Neutrophil (primary cell): ENCODE results near the gene RHBDD1.

Experiments used
- H3K27ac ChIP-seq: fragments of 200-600 bp; sonication (generic); 2 replicates; pipeline ENCODE4 v1.5.1; 2016; ENCODE audit warnings: mild to moderate bottlenecking, moderate library complexity
- H3K27me3 ChIP-seq: fragments of 200-600 bp; sonication (generic); 2 replicates; pipeline ENCODE4 v1.6.0; 2016; ENCODE audit warnings: mild to moderate bottlenecking
- H3K36me3 ChIP-seq: fragments of 200-600 bp; sonication (generic); 2 replicates; pipeline ENCODE4 v1.5.1; 2017
- H3K4me1 ChIP-seq, 2 experiments: fragments of 200-600 bp in 1 of 2; sonication (generic) in 1 of 2; 1 replicate in 1 of 2; 2 replicates in 1 of 2; pipeline versions ENCODE4 v1.5.1 to v1.6.1; 2013 to 2016; ENCODE audit warnings: low read depth in 1 of 2, low read length in 1 of 2, mild to moderate bottlenecking in 1 of 2, moderate library complexity in 1 of 2; ENCODE audit not compliant: control insufficient read depth in 1 of 2, insufficient read depth in 1 of 2
- H3K4me3 ChIP-seq, 2 experiments: fragments of 200-600 bp in 1 of 2; sonication (generic) in 1 of 2; 1 replicate in 1 of 2; 2 replicates in 1 of 2; pipeline ENCODE4 v1.5.1; 2013 to 2016; ENCODE audit warnings: low read depth in 1 of 2, low read length in 1 of 2, mild to moderate bottlenecking in 1 of 2, moderate library complexity in 1 of 2
- H3K9me3 ChIP-seq: fragments of 200-600 bp; sonication (generic); 2 replicates; pipeline ENCODE4 v1.5.1; 2016
- TF ChIP-seq, protein P1 (sequence below): fragments of 200-600 bp; sonication (generic); IDR thresholded peaks from 2 replicates; pipeline ENCODE4 v1.5.1; 2016; ENCODE audit warnings: antibody characterized with exemption

Gene RHBDD1

DNA sequence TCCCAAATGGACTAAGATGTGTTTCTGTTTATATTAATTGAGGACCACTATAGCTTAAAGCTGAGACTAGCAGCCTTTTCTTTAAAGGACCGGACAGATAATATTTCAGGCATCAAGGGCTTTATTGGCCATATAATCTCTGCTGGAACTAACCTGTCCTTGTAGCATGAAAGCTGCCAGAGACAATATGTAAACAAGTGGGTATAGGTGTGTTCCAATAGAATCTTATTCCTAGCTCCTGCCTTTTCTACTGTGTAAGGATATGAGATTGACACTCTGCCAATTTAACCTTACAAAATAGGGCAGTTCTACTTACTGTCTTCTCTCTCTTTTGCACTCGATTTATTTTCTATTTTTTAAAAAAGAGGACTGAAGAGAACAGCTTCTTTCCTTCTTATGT is 74.0 kb downstream of the RHBDD1 start:
- TF ChIP-seq, protein P1, sequence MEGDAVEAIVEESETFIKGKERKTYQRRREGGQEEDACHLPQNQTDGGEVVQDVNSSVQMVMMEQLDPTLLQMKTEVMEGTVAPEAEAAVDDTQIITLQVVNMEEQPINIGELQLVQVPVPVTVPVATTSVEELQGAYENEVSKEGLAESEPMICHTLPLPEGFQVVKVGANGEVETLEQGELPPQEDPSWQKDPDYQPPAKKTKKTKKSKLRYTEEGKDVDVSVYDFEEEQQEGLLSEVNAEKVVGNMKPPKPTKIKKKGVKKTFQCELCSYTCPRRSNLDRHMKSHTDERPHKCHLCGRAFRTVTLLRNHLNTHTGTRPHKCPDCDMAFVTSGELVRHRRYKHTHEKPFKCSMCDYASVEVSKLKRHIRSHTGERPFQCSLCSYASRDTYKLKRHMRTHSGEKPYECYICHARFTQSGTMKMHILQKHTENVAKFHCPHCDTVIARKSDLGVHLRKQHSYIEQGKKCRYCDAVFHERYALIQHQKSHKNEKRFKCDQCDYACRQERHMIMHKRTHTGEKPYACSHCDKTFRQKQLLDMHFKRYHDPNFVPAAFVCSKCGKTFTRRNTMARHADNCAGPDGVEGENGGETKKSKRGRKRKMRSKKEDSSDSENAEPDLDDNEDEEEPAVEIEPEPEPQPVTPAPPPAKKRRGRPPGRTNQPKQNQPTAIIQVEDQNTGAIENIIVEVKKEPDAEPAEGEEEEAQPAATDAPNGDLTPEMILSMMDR, result no peak
- H3K27me3 ChIP-seq, result no peaks in the 10 kb centered on the region
- H3K36me3 ChIP-seq, result no peaks in the 10 kb centered on the region
- no peaks in the 10 kb centered on the region for H3K9me3 ChIP-seq
- no peak overlapping the region for H3K4me3 ChIP-seq
- H3K27ac ChIP-seq, result no peak overlapping the region
- H3K4me1 ChIP-seq, result no peaks in the 10 kb centered on the region

DNA sequence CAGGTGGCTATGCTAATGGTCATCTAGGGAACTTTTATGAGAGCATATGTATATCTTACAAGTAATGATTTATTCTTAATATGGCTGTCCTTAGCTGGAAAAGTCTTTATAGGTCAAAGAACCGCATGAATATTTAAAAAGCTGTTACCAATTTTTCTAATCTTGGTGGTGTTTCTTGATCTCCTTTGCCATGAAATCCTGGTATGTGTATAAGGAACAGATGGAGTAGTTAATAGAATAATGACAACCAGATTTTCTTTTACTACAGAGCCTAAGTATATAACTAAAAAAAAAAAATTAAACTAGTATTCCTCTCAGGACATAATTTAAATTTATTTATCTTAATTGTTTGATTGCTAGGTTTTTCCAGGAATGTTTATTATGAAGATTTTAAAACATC is 74.5 kb downstream of the RHBDD1 start:
- TF ChIP-seq, protein P1, result no peak
- Histone ChIP-seq H3K36me3 (no peaks in the 10 kb centered on the region), H3K9me3 (no peaks in the 10 kb centered on the region), H3K4me3 (no peak overlapping the region), H3K27ac (no peak overlapping the region), H3K4me1 (no peaks in the 10 kb centered on the region), H3K27me3 (no peaks in the 10 kb centered on the region)

DNA sequence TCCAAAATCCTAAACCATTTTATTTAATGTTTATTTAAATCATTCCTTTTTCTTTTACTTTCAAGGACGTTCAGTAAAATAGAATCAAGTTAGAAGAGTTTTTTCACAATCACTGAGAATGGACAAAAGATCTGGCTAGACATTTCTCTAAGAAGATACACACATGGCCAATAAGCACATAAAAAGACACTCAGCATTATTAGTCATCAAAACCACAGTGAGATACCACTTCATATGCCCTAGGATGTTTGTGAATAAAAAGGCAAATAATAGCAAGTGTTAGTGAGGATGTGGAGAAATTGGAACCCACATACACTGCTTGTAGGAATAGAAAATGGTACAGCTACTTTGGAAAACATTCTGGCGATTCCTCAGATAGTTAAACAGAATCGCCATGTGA is 76.1 kb downstream of the RHBDD1 start:
- TF ChIP-seq, protein P1, result no peak
- H3K27me3 ChIP-seq, result no peaks in the 10 kb centered on the region
- no peaks in the 10 kb centered on the region for H3K4me1 ChIP-seq
- no peaks in the 10 kb centered on the region for H3K36me3 ChIP-seq
- H3K9me3 ChIP-seq, result no peaks in the 10 kb centered on the region
- H3K4me3 ChIP-seq, result no peak overlapping the region
- no peak overlapping the region for H3K27ac ChIP-seq

DNA sequence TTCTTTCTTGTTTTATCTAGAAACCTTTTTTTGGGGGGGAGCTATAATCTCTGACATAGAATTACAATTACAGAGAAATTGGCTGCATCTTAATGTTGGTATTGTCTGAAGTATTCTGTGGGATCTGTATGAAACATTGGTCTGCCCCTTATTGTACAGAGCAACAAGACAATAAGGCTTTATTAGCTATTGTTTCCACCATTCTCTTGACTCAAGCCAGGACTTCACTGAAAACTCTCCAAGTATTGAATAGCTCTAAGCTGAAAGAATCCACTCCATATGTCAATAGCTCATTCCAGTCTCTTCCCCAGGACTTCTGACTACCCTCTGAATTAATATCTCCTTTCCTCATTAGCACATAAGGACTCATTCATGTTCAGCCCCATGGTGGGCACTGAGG is 77.8 kb downstream of the RHBDD1 start:
- Histone ChIP-seq H3K4me1 (no peaks in the 10 kb centered on the region), H3K4me3 (no peak overlapping the region), H3K27ac (no peak overlapping the region), H3K9me3 (no peaks in the 10 kb centered on the region), H3K36me3 (no peaks in the 10 kb centered on the region), H3K27me3 (no peaks in the 10 kb centered on the region)
- TF ChIP-seq, protein P1, result no peak

DNA sequence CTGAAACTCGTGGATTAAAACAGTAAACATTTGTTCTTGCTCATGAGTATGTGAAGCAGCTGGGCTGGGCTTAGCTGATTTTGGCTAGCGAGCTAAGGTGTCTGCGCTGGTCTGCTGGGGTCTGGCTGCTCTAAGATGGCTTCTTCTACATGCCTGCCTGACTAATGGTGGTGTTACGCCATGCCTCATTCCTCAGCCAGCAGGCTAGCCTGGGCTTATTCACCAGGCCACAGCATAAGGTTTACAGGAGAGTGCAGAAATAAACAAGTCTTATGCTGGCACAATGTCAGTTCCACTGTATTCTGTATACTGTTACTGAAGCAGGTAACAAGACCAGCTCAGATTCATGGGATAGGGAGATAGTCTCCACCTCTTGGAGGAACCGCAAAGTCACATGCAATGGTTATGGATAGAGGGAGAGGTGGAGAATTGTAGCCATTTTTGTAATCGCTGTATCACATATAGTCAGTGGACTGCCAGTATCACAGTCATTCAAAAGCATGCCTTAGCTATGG is 80.0 kb downstream of the RHBDD1 start:
- Histone ChIP-seq H3K36me3 (no peaks in the 10 kb centered on the region), H3K27ac (no peak overlapping the region), H3K4me1 (no peaks in the 10 kb centered on the region), H3K27me3 (no peaks in the 10 kb centered on the region), H3K9me3 (no peaks in the 10 kb centered on the region), H3K4me3 (no peak overlapping the region)
- TF ChIP-seq, protein P1, result no peak

DNA sequence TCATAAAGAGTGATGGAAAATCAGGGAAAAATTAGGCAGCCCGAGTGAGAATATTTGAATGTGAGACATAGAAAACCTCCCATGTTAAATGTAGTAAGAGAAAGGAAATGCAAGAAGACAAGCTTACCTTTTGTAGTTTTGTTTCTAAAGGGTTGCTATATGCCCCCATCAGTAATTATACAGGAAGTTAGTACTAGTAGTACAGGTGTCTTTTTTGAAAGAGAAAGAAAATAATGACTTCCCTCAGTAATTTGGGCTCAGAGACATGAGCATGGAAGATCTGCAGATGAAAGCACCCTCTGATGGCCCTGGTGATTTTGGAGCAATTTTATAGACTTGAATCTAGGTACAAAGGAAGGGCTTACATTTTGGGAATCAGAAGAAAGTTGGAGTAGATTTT is 80.8 kb downstream of the RHBDD1 start:
- H3K4me3 ChIP-seq, result no peak overlapping the region
- no peaks in the 10 kb centered on the region for H3K36me3 ChIP-seq
- no peaks in the 10 kb centered on the region for H3K9me3 ChIP-seq
- no peak overlapping the region for H3K27ac ChIP-seq
- TF ChIP-seq, protein P1, result no peak
- H3K27me3 ChIP-seq, result no peaks in the 10 kb centered on the region
- H3K4me1 ChIP-seq, result no peaks in the 10 kb centered on the region
